ENCODE data around the gene ACP3.
"Not testable (repeated sequence)": the region's sequence is repeated elsewhere in the genome, so short reads cannot be mapped to it uniquely, and the experiment has no call there.

ACP3 gene

GRCh38 chr3:132317229-132317948 lies at the start of gene ACP3:
Gene ACP3, plus strand, starts transcription at chr3:132317407. Its CDS starts 50 bp downstream, at chr3:132317457.
- peak; percentile 16 for DNase-seq

- DNase-seq, result no peak
These were observed 48.3 kb upstream of the ACP3 start for GRCh38 chr3:132268956-132269355.

- no peak for DNase-seq
These were observed 44.2 kb upstream of the ACP3 start for GRCh38 chr3:132273036-132273435.

- no peak for DNase-seq
These were observed 40.8 kb upstream of the ACP3 start for GRCh38 chr3:132276228-132276906.

- DNase-seq, result no peak
These were observed 38.2 kb upstream of the ACP3 start for GRCh38 chr3:132279030-132279429.

- DNase-seq, result no peak
These were observed 33.8 kb upstream of the ACP3 start for GRCh38 chr3:132283440-132283839.

GRCh38 chr3:132283916-132284405 lies 33.2 kb upstream of the ACP3 start:
- no peak for DNase-seq

GRCh38 chr3:132284781-132285619 lies 32.2 kb upstream of the ACP3 start:
- DNase-seq, result no peak

- DNase-seq, result no peak
These were observed 31.6 kb upstream of the ACP3 start for GRCh38 chr3:132285620-132285945.

- no peak for DNase-seq
These were observed 31.2 kb upstream of the ACP3 start for GRCh38 chr3:132286035-132286434.

- DNase-seq, result no peak
These were observed 28.9 kb upstream of the ACP3 start for GRCh38 chr3:132288357-132288756.

- no peak for DNase-seq
These were observed 27.9 kb upstream of the ACP3 start for GRCh38 chr3:132289316-132289715.

- DNase-seq, result no peak
These were observed 26.4 kb upstream of the ACP3 start for GRCh38 chr3:132290833-132291232.

- DNase-seq, result no peak
These were observed 25.2 kb upstream of the ACP3 start for GRCh38 chr3:132292042-132292441.

- no peak for DNase-seq
These were observed 24.0 kb upstream of the ACP3 start for GRCh38 chr3:132293251-132293650.

GRCh38 chr3:132294906-132295305 lies 22.3 kb upstream of the ACP3 start:
- no peak for DNase-seq

GRCh38 chr3:132303336-132304201 lies 13.6 kb upstream of the ACP3 start:
- DNase-seq, result not testable (repeated sequence)

GRCh38 chr3:132304351-132304750 lies 12.9 kb upstream of the ACP3 start:
- DNase-seq, result not testable (repeated sequence)

- DNase-seq, result not testable (repeated sequence)
These were observed 7.2 kb upstream of the ACP3 start for GRCh38 chr3:132310057-132310456.

GRCh38 chr3:132311316-132311715 lies 5.9 kb upstream of the ACP3 start:
- DNase-seq, result no peak

GRCh38 chr3:132311841-132312240 lies 5.4 kb upstream of the ACP3 start:
- no peak for DNase-seq

- DNase-seq, result no peak
These were observed 1.4 kb upstream of the ACP3 start for GRCh38 chr3:132315851-132316250.

GRCh38 chr3:132318451-132318850 lies 1.2 kb downstream of the ACP3 start:
- no peak for DNase-seq
